H9 (cell line): ENCODE results near the gene PRRC2B. TPM values are rescaled to one million over a fixed set of nuclear protein-coding genes. Genes with fewer than 3 reads are reported as not detected.

Experiments used
- DNase-seq: peaks from one replicate; pipeline ENCODE4 v3.0.0-alpha.2; 2017
- H2AFZ ChIP-seq: one replicate; pipeline ENCODE4 v1.6.1; 2013; ENCODE audit warnings: mild to moderate bottlenecking, low read length, control low read depth, moderate library complexity
- H2AK5ac ChIP-seq: 2 replicates; pipeline ENCODE4 v1.6.1; 2013; ENCODE audit warnings: low read length, control low read depth, mixed read lengths; ENCODE audit not compliant: insufficient read length
- H2BK120ac ChIP-seq: one replicate; pipeline ENCODE4 v1.6.1; 2013; ENCODE audit warnings: low read depth, mild to moderate bottlenecking, low read length, control low read depth, inconsistent platforms; ENCODE audit not compliant: poor library complexity, severe bottlenecking
- H2BK12ac ChIP-seq: 2 replicates; pipeline ENCODE4 v1.6.1; 2013; ENCODE audit warnings: low read length, control low read depth, mixed read lengths, low read depth; ENCODE audit not compliant: insufficient read length
- H2BK15ac ChIP-seq: 2 replicates; pipeline ENCODE4 v1.6.1; 2013; ENCODE audit warnings: low read depth, low read length, control low read depth
- H2BK20ac ChIP-seq: one replicate; pipeline ENCODE4 v1.6.1; 2013; ENCODE audit warnings: low read depth, mild to moderate bottlenecking, low read length, control low read depth, inconsistent platforms; ENCODE audit not compliant: poor library complexity, severe bottlenecking
- H2BK5ac ChIP-seq: 2 replicates; pipeline ENCODE4 v1.6.1; 2013; ENCODE audit warnings: low read length, control low read depth, mixed read lengths; ENCODE audit not compliant: insufficient read length
- H3K14ac ChIP-seq: 2 replicates; pipeline ENCODE4 v1.6.1; 2013; ENCODE audit warnings: low read length, control low read depth; ENCODE audit not compliant: insufficient read depth
- H3K18ac ChIP-seq: 2 replicates; pipeline ENCODE4 v1.6.1; 2013; ENCODE audit warnings: low read depth, mild to moderate bottlenecking, mixed read lengths, low read length, control low read depth; ENCODE audit not compliant: insufficient read length
- H3K23ac ChIP-seq: 2 replicates; pipeline ENCODE4 v1.6.1; 2013; ENCODE audit warnings: low read length, control low read depth, mixed read lengths, low read depth; ENCODE audit not compliant: insufficient read length
- H3K23me2 ChIP-seq: 2 replicates; pipeline ENCODE4 v1.6.1; 2013; ENCODE audit warnings: low read depth, mild to moderate bottlenecking, mixed read lengths, low read length, control low read depth; ENCODE audit not compliant: insufficient read length, poor library complexity, severe bottlenecking
- H3K27ac ChIP-seq: 2 replicates; pipeline ENCODE4 v1.5.1; 2013; ENCODE audit warnings: low read length, control low read depth, mixed read lengths, low read depth; ENCODE audit not compliant: insufficient read length
- H3K27me3 ChIP-seq: 2 replicates; pipeline ENCODE4 v1.6.1; 2013; ENCODE audit warnings: low read length, control low read depth, inconsistent platforms; ENCODE audit not compliant: insufficient read depth
- H3K4ac ChIP-seq: 2 replicates; pipeline ENCODE4 v1.6.1; 2013; ENCODE audit warnings: low read depth, mild to moderate bottlenecking, control low read depth, inconsistent platforms, low read length, moderate library complexity
- H3K4me1 ChIP-seq: 2 replicates; pipeline ENCODE4 v1.6.1; 2013; ENCODE audit warnings: low read length, control low read depth, inconsistent platforms; ENCODE audit not compliant: insufficient read depth
- H3K4me2 ChIP-seq: 2 replicates; pipeline ENCODE4 v1.6.1; 2013; ENCODE audit warnings: low read length, control low read depth, mixed read lengths; ENCODE audit not compliant: insufficient read length, insufficient read depth
- H3K56ac ChIP-seq: 2 replicates; pipeline ENCODE4 v1.6.1; 2013; ENCODE audit warnings: low read depth, mild to moderate bottlenecking, mixed read lengths, low read length, control low read depth; ENCODE audit not compliant: insufficient read length
- H3K79me1 ChIP-seq: 2 replicates; pipeline ENCODE4 v1.6.1; 2013; ENCODE audit warnings: low read depth, mild to moderate bottlenecking, moderate library complexity, low read length, control low read depth, inconsistent platforms; ENCODE audit not compliant: insufficient read depth, poor library complexity, severe bottlenecking
- H3K79me2 ChIP-seq: 2 replicates; pipeline ENCODE4 v1.6.1; 2013; ENCODE audit warnings: low read length, control low read depth, inconsistent platforms; ENCODE audit not compliant: insufficient read depth
- H3K9ac ChIP-seq: 2 replicates; pipeline ENCODE4 v1.6.1; 2013; ENCODE audit warnings: low read length, control low read depth, mixed read lengths; ENCODE audit not compliant: insufficient read length; ENCODE audit errors: extremely low read depth
- H3K9me3 ChIP-seq: one replicate; pipeline ENCODE4 v1.6.1; 2013; ENCODE audit warnings: low read depth, low read length, inconsistent platforms; ENCODE audit not compliant: control insufficient read depth
- H3T11ph ChIP-seq: one replicate; pipeline ENCODE4 v1.6.1; 2013; ENCODE audit warnings: mild to moderate bottlenecking, low read length, control low read depth, inconsistent platforms
- H4K20me1 ChIP-seq: one replicate; pipeline ENCODE4 v1.6.1; 2013; ENCODE audit not compliant: control insufficient read depth, insufficient read length, insufficient read depth
- H4K5ac ChIP-seq: 2 replicates; pipeline ENCODE4 v1.6.1; 2013; ENCODE audit warnings: low read depth, mild to moderate bottlenecking, mixed read lengths, low read length, control low read depth; ENCODE audit not compliant: insufficient read length
- H4K8ac ChIP-seq: replicated peaks from 2 replicates; pipeline ENCODE4 v1.6.1; 2013; ENCODE audit warnings: low read length, control low read depth, mixed read lengths, low read depth; ENCODE audit not compliant: insufficient read length
- H4K91ac ChIP-seq: 2 replicates; pipeline ENCODE4 v1.6.1; 2013; ENCODE audit warnings: low read depth, mild to moderate bottlenecking, moderate library complexity, mixed read lengths, low read length, control low read depth; ENCODE audit not compliant: insufficient read length
- H3K27ac Mint-ChIP-seq, 3 experiments: 2 replicates in 2 of 3; 3 replicates in 1 of 3; pipeline ENCODE4 v1.8.0; 2020 to 2021; ENCODE audit warnings: mixed read lengths in 3 of 3, mild to moderate bottlenecking in 1 of 3, moderate library complexity in 1 of 3
- H3K27me3 Mint-ChIP-seq: 2 replicates; pipeline ENCODE4 v1.8.0; 2021; ENCODE audit warnings: low read depth, mild to moderate bottlenecking, moderate library complexity, mixed read lengths
- H3K36me3 Mint-ChIP-seq, 3 experiments: 2 replicates in 2 of 3; 3 replicates in 1 of 3; pipeline ENCODE4 v1.8.0; 2020 to 2021; ENCODE audit warnings: low read depth in 3 of 3, mixed read lengths in 3 of 3; ENCODE audit not compliant: insufficient read depth in 1 of 3
- H3K4me1 Mint-ChIP-seq, 2 experiments: 2 replicates each; pipeline ENCODE4 v1.8.0; 2020; ENCODE audit warnings: mixed read lengths in 2 of 2
- H3K4me3 Mint-ChIP-seq, 2 experiments: 2 replicates in 1 of 2; 3 replicates in 1 of 2; pipeline ENCODE4 v1.8.0; 2020 to 2021; ENCODE audit warnings: mild to moderate bottlenecking in 2 of 2, mixed read lengths in 2 of 2, moderate library complexity in 1 of 2
- H3K9me3 Mint-ChIP-seq, 2 experiments: 2 replicates in 1 of 2; 3 replicates in 1 of 2; pipeline ENCODE4 v1.8.0; 2020; ENCODE audit warnings: mild to moderate bottlenecking in 2 of 2, mixed read lengths in 2 of 2, moderate library complexity in 1 of 2
- total RNA-seq: library from RNA; stranded (reverse); gene quantifications from 2 replicates; pipeline ENCODE4 v1.2.1, GENCODE V29; 2021
- TF ChIP-seq, protein P1 (sequence below): fragments of 200-600 bp; sonication (generic); conservative IDR thresholded peaks from 3 replicates; pipeline ENCODE4 v1.8.0; 2021; ENCODE audit warnings: antibody characterized with exemption, mild to moderate bottlenecking

The PRRC2B gene
- total RNA-seq, 1 experiment from 2014 or later: 251 TPM

DNA sequence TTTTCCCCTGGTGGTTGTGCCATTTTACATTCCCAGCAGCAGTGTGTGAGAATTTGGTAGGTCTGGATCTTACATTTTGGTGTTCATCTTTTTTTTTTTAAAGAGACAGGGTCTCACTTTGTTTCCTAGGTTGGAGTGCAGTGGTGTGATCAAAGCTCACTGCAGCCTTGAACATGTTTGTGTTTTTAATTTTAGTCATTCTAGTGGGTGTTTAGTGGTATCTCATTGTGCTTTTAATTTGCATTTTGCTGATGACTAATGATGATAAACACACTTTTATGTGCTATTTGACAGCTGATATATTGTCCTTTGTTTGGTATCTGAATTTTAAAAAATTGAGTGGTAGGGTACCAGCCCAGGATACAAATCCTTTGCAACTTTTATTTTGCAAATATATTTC, 55.4 kb downstream of the PRRC2B start:
- Histone ChIP-seq H3K56ac (no peak overlapping the region), H3K79me1 (peaks cover 2% of the 10 kb centered on the region), H2AK5ac (no peak overlapping the region), H3K23ac (no peak overlapping the region), H3K23me2 (no peaks in the 10 kb centered on the region), H4K5ac (no peak overlapping the region), H3K14ac (no peak overlapping the region), H2AFZ (no peak overlapping the region), H2BK12ac (no peak overlapping the region), H2BK5ac (no peak overlapping the region), H3K4me1 (no peaks in the 10 kb centered on the region), H3K4ac (no peak overlapping the region), H3K4me2 (no peak overlapping the region), H3K27me3 (no peaks in the 10 kb centered on the region), H2BK20ac (no peak overlapping the region), H2BK15ac (no peak overlapping the region), H4K91ac (no peak overlapping the region), H3T11ph (no peak overlapping the region), H3K9ac (no peak overlapping the region), H4K20me1 (peaks cover 2% of the 10 kb centered on the region), H3K9me3 (no peaks in the 10 kb centered on the region), H3K18ac (no peak overlapping the region), H3K27ac (no peak overlapping the region), H4K8ac (no peak overlapping the region), H2BK120ac (no peak overlapping the region), H3K79me2 (no peaks in the 10 kb centered on the region; the same call in 1 of the 2 replicates)
- TF ChIP-seq, protein P1, sequence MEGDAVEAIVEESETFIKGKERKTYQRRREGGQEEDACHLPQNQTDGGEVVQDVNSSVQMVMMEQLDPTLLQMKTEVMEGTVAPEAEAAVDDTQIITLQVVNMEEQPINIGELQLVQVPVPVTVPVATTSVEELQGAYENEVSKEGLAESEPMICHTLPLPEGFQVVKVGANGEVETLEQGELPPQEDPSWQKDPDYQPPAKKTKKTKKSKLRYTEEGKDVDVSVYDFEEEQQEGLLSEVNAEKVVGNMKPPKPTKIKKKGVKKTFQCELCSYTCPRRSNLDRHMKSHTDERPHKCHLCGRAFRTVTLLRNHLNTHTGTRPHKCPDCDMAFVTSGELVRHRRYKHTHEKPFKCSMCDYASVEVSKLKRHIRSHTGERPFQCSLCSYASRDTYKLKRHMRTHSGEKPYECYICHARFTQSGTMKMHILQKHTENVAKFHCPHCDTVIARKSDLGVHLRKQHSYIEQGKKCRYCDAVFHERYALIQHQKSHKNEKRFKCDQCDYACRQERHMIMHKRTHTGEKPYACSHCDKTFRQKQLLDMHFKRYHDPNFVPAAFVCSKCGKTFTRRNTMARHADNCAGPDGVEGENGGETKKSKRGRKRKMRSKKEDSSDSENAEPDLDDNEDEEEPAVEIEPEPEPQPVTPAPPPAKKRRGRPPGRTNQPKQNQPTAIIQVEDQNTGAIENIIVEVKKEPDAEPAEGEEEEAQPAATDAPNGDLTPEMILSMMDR: no peak
- H3K27ac Mint-ChIP-seq: peak overlapping the region in 1 of 3 experiments; percentile 92; a peak in 2 of 7 replicates
- no peaks in the 10 kb centered on the region; the same call in 1 of the 2 replicates for H3K27me3 Mint-ChIP-seq
- no peak overlapping the region for H3K4me3 Mint-ChIP-seq
- peaks cover 66 to 97% (median 96%) of the 10 kb centered on the region in 3 experiments; a peak in 6 of 7 replicates for H3K36me3 Mint-ChIP-seq
- no peak for DNase-seq
- H3K9me3 Mint-ChIP-seq: no peaks in the 10 kb centered on the region
- peaks cover 2 to 4% of the 10 kb centered on the region in 2 experiments; a peak in 2 of 4 replicates for H3K4me1 Mint-ChIP-seq
